Measurements from ENCODE around the gene FAM184B.

GRCh38 chr4:17694552-17694951 lies 86.9 kb downstream of the FAM184B start:
- TF ChIP-seq, protein P1, sequence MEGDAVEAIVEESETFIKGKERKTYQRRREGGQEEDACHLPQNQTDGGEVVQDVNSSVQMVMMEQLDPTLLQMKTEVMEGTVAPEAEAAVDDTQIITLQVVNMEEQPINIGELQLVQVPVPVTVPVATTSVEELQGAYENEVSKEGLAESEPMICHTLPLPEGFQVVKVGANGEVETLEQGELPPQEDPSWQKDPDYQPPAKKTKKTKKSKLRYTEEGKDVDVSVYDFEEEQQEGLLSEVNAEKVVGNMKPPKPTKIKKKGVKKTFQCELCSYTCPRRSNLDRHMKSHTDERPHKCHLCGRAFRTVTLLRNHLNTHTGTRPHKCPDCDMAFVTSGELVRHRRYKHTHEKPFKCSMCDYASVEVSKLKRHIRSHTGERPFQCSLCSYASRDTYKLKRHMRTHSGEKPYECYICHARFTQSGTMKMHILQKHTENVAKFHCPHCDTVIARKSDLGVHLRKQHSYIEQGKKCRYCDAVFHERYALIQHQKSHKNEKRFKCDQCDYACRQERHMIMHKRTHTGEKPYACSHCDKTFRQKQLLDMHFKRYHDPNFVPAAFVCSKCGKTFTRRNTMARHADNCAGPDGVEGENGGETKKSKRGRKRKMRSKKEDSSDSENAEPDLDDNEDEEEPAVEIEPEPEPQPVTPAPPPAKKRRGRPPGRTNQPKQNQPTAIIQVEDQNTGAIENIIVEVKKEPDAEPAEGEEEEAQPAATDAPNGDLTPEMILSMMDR (IDR thresholded peaks at IDR 0.05): no peak
- no peak for TF ChIP-seq POLR2AphosphoS5 (IDR thresholded peaks at IDR 0.05)
